T-cell (primary cell): ENCODE results near the gene VWF. TPM values are rescaled to one million over a fixed set of nuclear protein-coding genes. Genes with fewer than 3 reads are reported as not detected.
"Not testable (repeated sequence)": the region's sequence is repeated elsewhere in the genome, so short reads cannot be mapped to it uniquely, and the experiment has no call there.

Experiments
- ATAC-seq, 4 experiments: fragments of 200-7000 bp in 3 of 4; fragments of 150-1000 bp in 1 of 4; cut with Tn5 transposase; replicated peaks in 1 of 4; 1 replicate in 3 of 4; 2 replicates in 1 of 4; pipeline ENCODE4 v1.10.0; 2021; ENCODE audit warnings: moderate library complexity in 3 of 4, mild to moderate bottlenecking in 2 of 4, moderate number of reproducible peaks in 1 of 4
- CTCF ChIA-PET, 2 donors: fragments of 300-600 bp; sonication (Branson Sonifier 250); formaldehyde crosslinking; loops; one replicate each; lab custom pipeline; 2022; ENCODE audit warnings: antibody characterized with exemption in 2 of 2; lab: Charles Lee
- POLR2A ChIA-PET, 2 donors: fragments of 300-600 bp; sonication (Branson Sonifier 250); formaldehyde crosslinking; loops; one replicate each; lab custom pipeline; 2022; ENCODE audit warnings: antibody characterized with exemption in 2 of 2; lab: Charles Lee
- DNase-seq, 35 experiments: peaks; one replicate each; pipeline versions ENCODE4 v3.0.0 to v3.0.0-alpha.2; 2013 to 2023
- H3K27ac ChIP-seq: one replicate; pipeline ENCODE4 v1.5.1; 2013; ENCODE audit warnings: low read length
- H3K27me3 ChIP-seq, 2 experiments: replicated peaks in 1 of 2; 1 replicate in 1 of 2; 2 replicates in 1 of 2; pipeline versions ENCODE4 v1.6.1 to v1.7.0; 2013; ENCODE audit warnings: low read length in 1 of 2, mixed read lengths in 1 of 2; ENCODE audit not compliant: control insufficient read depth in 2 of 2, insufficient read depth in 2 of 2; ENCODE audit errors: extremely low read depth in 1 of 2
- H3K36me3 ChIP-seq, 2 donors: 1 replicate in 1 of 2; 2 replicates in 1 of 2; pipeline versions ENCODE4 v1.6.1 to v1.7.0; 2013; ENCODE audit warnings: low read length in 1 of 2; ENCODE audit not compliant: control insufficient read depth in 2 of 2, insufficient read depth in 1 of 2; ENCODE audit errors: extremely low read depth in 1 of 2
- H3K4me1 ChIP-seq, 2 experiments: 1 replicate in 1 of 2; 2 replicates in 1 of 2; pipeline versions ENCODE4 v1.6.1 to v1.7.0; 2013; ENCODE audit warnings: low read length in 2 of 2, mixed read lengths in 1 of 2; ENCODE audit not compliant: insufficient read depth in 2 of 2, control insufficient read depth in 1 of 2; ENCODE audit errors: extremely low read depth in 1 of 2
- H3K4me3 ChIP-seq, 2 donors: 1 replicate in 1 of 2; 2 replicates in 1 of 2; pipeline versions ENCODE4 v1.5.1 to v1.7.0; 2013; ENCODE audit warnings: mild to moderate bottlenecking in 2 of 2, low read length in 1 of 2, moderate library complexity in 1 of 2; ENCODE audit not compliant: control insufficient read depth in 1 of 2; ENCODE audit errors: extremely low read depth in 1 of 2
- H3K9me3 ChIP-seq: 2 replicates; pipeline ENCODE4 v1.7.0; 2013
- H3K27ac Mint-ChIP-seq, 2 donors: one replicate each; pipeline ENCODE4 v1.8.0; 2020 to 2021; ENCODE audit warnings: mild to moderate bottlenecking in 2 of 2, mixed read lengths in 2 of 2
- H3K27me3 Mint-ChIP-seq, 2 donors: one replicate each; pipeline ENCODE4 v1.8.0; 2021 to 2022; ENCODE audit warnings: mixed read lengths in 2 of 2
- H3K36me3 Mint-ChIP-seq: one replicate; pipeline ENCODE4 v1.8.0; 2021; ENCODE audit warnings: mixed read lengths
- H3K4me1 Mint-ChIP-seq, 3 donors: one replicate each; pipeline ENCODE4 v1.8.0; 2020 to 2022; ENCODE audit warnings: mixed read lengths in 3 of 3, mild to moderate bottlenecking in 1 of 3
- H3K4me3 Mint-ChIP-seq, 3 donors: one replicate each; pipeline ENCODE4 v1.8.0; 2020 to 2022; ENCODE audit warnings: mild to moderate bottlenecking in 3 of 3, mixed read lengths in 3 of 3, moderate library complexity in 3 of 3
- H3K9me3 Mint-ChIP-seq, 3 donors: one replicate each; pipeline ENCODE4 v1.8.0; 2020 to 2022; ENCODE audit warnings: mixed read lengths in 3 of 3
- WGBS: methylation state at CpG from one replicate; pipeline ENCODE4 v1.1.5; 2013; ENCODE audit warnings: missing lambda C conversion rate; ENCODE audit not compliant: insufficient coverage; 5-methylcytosine and 5-hydroxymethylcytosine counted together
- total RNA-seq, 35 experiments: library from RNA in 6 of 35; stranded (reverse) in 6 of 35; fragments of 120-200 nt in 1 of 35; gene quantifications; one replicate each; pipeline versions ENCODE4 v1.2.1 to v1.2.4 and lab custom pipeline; 2013 to 2026

VWF gene
- total RNA-seq, 5 donors from 2014 or later (not counting 1 experiment from before 2014, with no cell fraction given) = 0.13 to 0.90 (median 0.74) TPM; not detected in 1

DNA sequence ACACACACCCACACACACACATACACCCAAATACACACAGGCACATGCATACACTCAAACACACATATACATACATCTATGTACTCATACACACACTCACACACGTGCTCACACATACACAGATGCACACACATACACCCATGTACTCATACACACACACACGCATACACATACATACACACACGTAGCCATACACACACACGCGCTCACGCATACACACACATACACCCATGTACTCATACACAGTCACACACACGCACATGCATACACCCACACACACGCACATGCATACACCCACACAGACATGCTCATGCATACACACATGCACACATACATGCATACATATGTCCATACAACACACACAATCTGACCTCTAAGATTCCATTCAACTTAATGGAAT lies 91.7 kb downstream of the VWF start:
- H3K9me3 Mint-ChIP-seq = no peaks in the 10 kb centered on the region
- Histone ChIP-seq H3K4me3 (no peak overlapping the region), H3K4me1 (no peaks in the 10 kb centered on the region), H3K27ac (no peak overlapping the region), H3K9me3 (no peaks in the 10 kb centered on the region), H3K36me3 (no peaks in the 10 kb centered on the region), H3K27me3 (peaks cover 0 to 14% of the 10 kb centered on the region in 2 experiments)
- no peaks in the 10 kb centered on the region for H3K4me1 Mint-ChIP-seq
- peaks cover 0 to 2% of the 10 kb centered on the region in 2 donors for H3K27me3 Mint-ChIP-seq
- WGBS = 87% methylated on average over 8 of the region's 8 CpGs
- CTCF ChIA-PET = no interaction called here
- DNase-seq (no peak), ATAC-seq (no peak)
- H3K4me3 Mint-ChIP-seq = no peak overlapping the region
- H3K27ac Mint-ChIP-seq = no peak overlapping the region
- POLR2A ChIA-PET = no interaction called here
- no peaks in the 10 kb centered on the region for H3K36me3 Mint-ChIP-seq

DNA sequence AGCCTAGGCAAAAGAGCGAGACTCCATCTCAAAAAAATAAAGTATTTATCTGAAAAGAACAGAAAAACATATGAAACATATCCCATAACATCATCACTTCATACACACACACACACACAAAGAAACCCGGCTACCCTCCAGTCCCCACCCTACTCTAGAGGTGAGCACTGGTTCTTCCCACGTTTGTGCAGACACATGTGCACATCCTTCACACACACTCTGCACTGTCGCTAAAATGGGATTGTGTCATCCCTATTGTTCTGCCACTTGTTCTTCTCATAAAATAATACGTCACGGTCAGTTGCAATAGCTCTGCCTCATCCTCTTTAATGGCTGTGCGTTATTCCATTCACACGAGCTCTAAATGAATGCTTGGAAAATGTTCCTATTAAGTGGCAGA lies 93.5 kb downstream of the VWF start:
- Mint-ChIP-seq H3K9me3 (peaks cover 0 to 7% (median 3%) of the 10 kb centered on the region in 3 donors), H3K36me3 (no peaks in the 10 kb centered on the region), H3K4me3 (no peak overlapping the region), H3K27me3 (peaks cover 0 to 2% of the 10 kb centered on the region in 2 donors), H3K27ac (no peak overlapping the region), H3K4me1 (no peaks in the 10 kb centered on the region)
- no peak overlapping the region for H3K4me3 ChIP-seq
- 73% methylated on average over 2 of the region's 8 CpGs for WGBS
- H3K9me3 ChIP-seq = no peaks in the 10 kb centered on the region
- ATAC-seq (no peak), DNase-seq (no peak)
- H3K27ac ChIP-seq = no peak overlapping the region
- ChIA-PET CTCF (interaction anchor here in 1 of 2 donors (0.6 kb wide), 1 partner anchor 35 kb away, joined by 5 read pairs; no protein-coding TSS in a partner anchor), POLR2A (no interaction called here)
- peaks cover 0 to 19% of the 10 kb centered on the region in 2 experiments for H3K27me3 ChIP-seq
- H3K4me1 ChIP-seq = no peaks in the 10 kb centered on the region
- no peaks in the 10 kb centered on the region for H3K36me3 ChIP-seq

DNA sequence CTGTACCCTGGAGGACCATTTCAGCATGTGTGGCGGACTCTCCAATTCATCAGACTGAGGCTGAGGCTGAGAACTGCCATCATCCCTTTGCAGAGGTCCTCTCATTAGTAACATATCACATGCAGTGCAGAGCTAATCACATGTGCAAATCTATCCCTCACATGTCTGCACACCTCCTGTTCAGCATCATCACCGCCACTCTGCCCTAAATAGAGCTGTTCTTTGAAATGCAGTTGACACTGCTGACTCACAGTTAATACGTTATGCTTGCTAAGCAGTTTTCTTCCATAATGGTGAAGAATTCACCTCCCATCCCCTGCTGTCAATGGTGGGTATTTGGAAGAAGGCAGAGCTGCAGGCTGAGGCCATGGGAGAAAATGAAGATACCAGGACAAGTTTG lies 94.4 kb downstream of the VWF start:
- Mint-ChIP-seq H3K27me3 (peaks cover 0 to 6% of the 10 kb centered on the region in 2 donors), H3K27ac (no peak overlapping the region), H3K4me3 (no peak overlapping the region), H3K9me3 (peaks cover 0 to 7% (median 3%) of the 10 kb centered on the region in 3 donors), H3K36me3 (no peaks in the 10 kb centered on the region), H3K4me1 (no peaks in the 10 kb centered on the region)
- WGBS = 63% methylated on average over 2 of the region's 3 CpGs
- H3K36me3 ChIP-seq = no peaks in the 10 kb centered on the region
- ChIA-PET CTCF (no interaction called here), POLR2A (no interaction called here)
- H3K27me3 ChIP-seq = peaks cover 0 to 19% of the 10 kb centered on the region in 2 experiments
- H3K9me3 ChIP-seq = no peaks in the 10 kb centered on the region
- DNase-seq = no peak
- no peak overlapping the region for H3K27ac ChIP-seq
- no peak overlapping the region for H3K4me3 ChIP-seq
- H3K4me1 ChIP-seq = no peaks in the 10 kb centered on the region
- no peak for ATAC-seq

DNA sequence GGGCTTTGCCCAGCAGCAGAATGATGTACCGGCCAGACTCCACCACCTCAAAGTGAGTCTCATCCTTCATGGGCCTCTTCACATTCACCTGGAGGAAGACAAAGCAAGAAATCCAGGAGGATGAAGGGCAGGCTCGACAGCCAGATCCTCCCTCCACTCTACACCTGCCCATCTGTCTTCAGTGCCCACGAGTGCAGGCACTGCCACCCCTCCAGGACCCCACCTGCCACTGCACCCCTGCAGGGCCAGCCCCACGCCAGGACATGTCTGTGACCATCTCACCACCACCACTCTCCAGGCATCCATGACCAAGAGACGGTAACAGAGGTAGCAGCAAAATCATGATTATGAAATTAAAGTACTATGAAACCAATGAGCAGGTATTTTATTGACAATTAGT lies 95.1 kb downstream of the VWF start:
- Histone ChIP-seq H3K4me3 (no peak overlapping the region), H3K27me3 (peaks cover 0 to 19% of the 10 kb centered on the region in 2 experiments), H3K36me3 (no peaks in the 10 kb centered on the region), H3K9me3 (no peaks in the 10 kb centered on the region), H3K27ac (no peak overlapping the region), H3K4me1 (no peaks in the 10 kb centered on the region)
- peaks cover 0 to 6% of the 10 kb centered on the region in 2 donors for H3K27me3 Mint-ChIP-seq
- H3K36me3 Mint-ChIP-seq = no peaks in the 10 kb centered on the region
- POLR2A ChIA-PET = no interaction called here
- WGBS = 85% methylated on average over 3 of the region's 5 CpGs
- ATAC-seq = no peak
- peaks cover 0 to 7% (median 3%) of the 10 kb centered on the region in 3 donors for H3K9me3 Mint-ChIP-seq
- no peak overlapping the region for H3K27ac Mint-ChIP-seq
- CTCF ChIA-PET = interaction anchor here in 1 of 2 donors (0.7 kb wide), 1 partner anchor 235 kb away, joined by 3 read pairs; no protein-coding TSS in a partner anchor
- no peak overlapping the region for H3K4me3 Mint-ChIP-seq
- no peaks in the 10 kb centered on the region for H3K4me1 Mint-ChIP-seq
- DNase-seq = no peak

DNA sequence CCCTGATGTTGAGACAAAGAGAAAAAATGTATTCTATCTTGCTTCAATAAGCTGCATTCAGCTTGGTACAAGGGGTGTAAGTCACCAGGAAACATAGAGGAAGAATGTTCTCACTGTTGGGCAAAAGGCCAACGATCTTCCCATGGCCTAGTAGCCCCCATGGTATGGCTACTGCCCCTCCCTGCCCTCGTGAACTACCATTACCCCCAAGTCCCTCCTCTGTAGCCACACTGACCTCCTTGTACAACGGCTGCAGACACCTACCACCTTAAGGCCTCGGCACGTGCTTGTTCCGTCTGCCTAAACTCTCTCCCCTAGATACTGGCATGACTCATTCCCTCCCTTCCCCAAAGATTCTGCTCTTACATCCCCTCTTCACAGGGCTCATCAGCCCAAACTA lies 97.5 kb downstream of the VWF start:
- H3K9me3 ChIP-seq = no peaks in the 10 kb centered on the region
- H3K27ac ChIP-seq = no peak overlapping the region
- no peak overlapping the region for H3K27ac Mint-ChIP-seq
- 67% methylated on average over 6 of the region's 6 CpGs for WGBS
- no peaks in the 10 kb centered on the region for H3K4me1 ChIP-seq
- H3K4me1 Mint-ChIP-seq = no peaks in the 10 kb centered on the region
- H3K4me3 Mint-ChIP-seq = no peak overlapping the region
- H3K27me3 ChIP-seq = peaks cover 0 to 12% of the 10 kb centered on the region in 2 experiments
- H3K27me3 Mint-ChIP-seq = peaks cover 0 to 6% of the 10 kb centered on the region in 2 donors
- DNase-seq = no peak
- peaks cover 0 to 7% (median 3%) of the 10 kb centered on the region in 3 donors for H3K9me3 Mint-ChIP-seq
- H3K36me3 Mint-ChIP-seq = no peaks in the 10 kb centered on the region
- H3K4me3 ChIP-seq = no peak overlapping the region
- no peaks in the 10 kb centered on the region for H3K36me3 ChIP-seq
- CTCF ChIA-PET = interaction anchor here in 1 of 2 donors (0.6 kb wide), 1 partner anchor 41 kb away, joined by 4 read pairs; no protein-coding TSS in a partner anchor
- no peak for ATAC-seq
- POLR2A ChIA-PET = no interaction called here

DNA sequence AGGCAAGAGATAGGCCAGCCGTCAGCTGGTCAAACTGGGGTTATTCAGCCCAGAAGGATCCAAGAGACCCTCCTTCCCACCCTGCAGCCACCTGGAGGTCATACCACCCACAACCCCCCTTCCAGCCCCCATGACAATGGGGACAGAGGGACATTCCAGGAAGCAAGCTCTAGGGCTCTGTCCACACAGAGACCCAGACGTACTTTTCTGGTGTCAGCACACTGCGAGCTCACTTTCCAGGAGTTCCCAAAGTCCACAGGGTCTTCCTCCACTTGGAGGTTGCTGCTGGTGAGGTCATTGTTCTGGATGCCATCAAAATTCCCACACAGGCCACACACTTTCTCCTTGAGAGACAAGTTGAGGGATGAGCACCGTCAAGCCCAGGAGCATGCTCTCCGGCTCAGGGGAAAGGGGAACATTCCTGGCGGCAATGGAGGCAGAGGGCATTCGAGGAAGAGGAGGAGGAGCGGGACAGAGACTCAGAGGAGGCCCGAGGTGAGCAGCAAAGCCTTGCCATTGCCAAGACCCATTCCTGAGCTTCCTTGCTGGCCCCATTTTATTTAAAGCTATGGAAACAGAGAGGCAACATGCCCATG lies 98.7 kb downstream of the VWF start:
- H3K4me1 ChIP-seq, H3K27ac Mint-ChIP-seq, H3K4me3 ChIP-seq, POLR2A ChIA-PET, ATAC-seq, DNase-seq, H3K36me3 ChIP-seq, H3K9me3 Mint-ChIP-seq, H3K27ac ChIP-seq, H3K4me3 Mint-ChIP-seq, H3K36me3 Mint-ChIP-seq, H3K27me3 Mint-ChIP-seq, H3K9me3 ChIP-seq, CTCF ChIA-PET, H3K4me1 Mint-ChIP-seq: not testable (repeated sequence)
- H3K27me3 ChIP-seq = peaks cover 0 to 11% of the 10 kb centered on the region in 2 experiments
- WGBS = 71% methylated on average over 7 of the region's 9 CpGs
